GM12878 (cell line): ENCODE measurements around the gene MORC3. TPM values are rescaled to one million over a fixed set of nuclear protein-coding genes. Genes with fewer than 3 reads are reported as not detected.
A peak's percentile ranks its signal among the peaks of the same experiment; 100 is the strongest.

Experiments
- ATAC-seq: fragments of 200-7000 bp; cut with Tn5 transposase; 3 replicates; pipeline ENCODE4 v1.9.1; 2020; ENCODE audit warnings: mild to moderate bottlenecking, moderate library complexity
- BruUV-seq: library from RNA; stranded (reverse); fragments of 400-500 nt; replicated peaks from 2 replicates; lab custom pipeline; 2021; lab: Mats Ljungman, UMichigan
- CTCF ChIA-PET: fragments of 300-600 bp; sonication (Branson Sonifier 250); formaldehyde crosslinking; extraction: SDS; loops from one replicate; lab custom pipeline; 2021; ENCODE audit warnings: inconsistent platforms; lab: Yijun Ruan, JAX
- POLR2A ChIA-PET: fragments of 350-600 bp; formaldehyde crosslinking; extraction: SDS; loops from one replicate; lab custom pipeline; 2021; ENCODE audit warnings: inconsistent platforms; lab: Charles Lee
- RAD21 ChIA-PET: fragments of 300-600 bp; sonication (Branson Sonifier 250); formaldehyde crosslinking; loops from one replicate; lab custom pipeline; 2023; ENCODE audit warnings: antibody characterized with exemption; ENCODE audit not compliant: unreplicated experiment; lab: Charles Lee
- SMC1A ChIA-PET: fragments of 300-600 bp; sonication (Branson Sonifier 250); formaldehyde crosslinking; loops from one replicate; lab custom pipeline; 2023; ENCODE audit not compliant: unreplicated experiment, uncharacterized antibody; lab: Charles Lee
- DNase-seq: peaks from one replicate; pipeline ENCODE4 v3.0.0-alpha.2; 2011; ENCODE audit warnings: low read depth, low spot score
- FAIRE-seq: peaks from 3 replicates; lab custom pipeline; 2011; peaks lifted over from hg19 to GRCh38; lab: Jason Lieb, UNC
- H2AFZ ChIP-seq: 2 replicates; pipeline ENCODE4 v1.6.0; 2011; ENCODE audit warnings: low read depth, low read length, control low read depth; ENCODE audit not compliant: control insufficient read depth
- H3K27ac ChIP-seq: 2 replicates; pipeline ENCODE4 v1.5.1; 2011; ENCODE audit warnings: control low read depth; ENCODE audit not compliant: control insufficient read depth, insufficient read depth
- H3K27me3 ChIP-seq, 2 experiments: replicated peaks in 1 of 2; 2 replicates each; pipeline versions ENCODE4 v1.6.0 to v1.6.1; 2011; ENCODE audit warnings: low read length in 1 of 2; ENCODE audit not compliant: control insufficient read depth in 2 of 2, insufficient read depth in 2 of 2
- H3K36me3 ChIP-seq, 2 experiments: 2 replicates each; pipeline ENCODE4 v1.5.1; 2011; ENCODE audit warnings: low read length in 1 of 2; ENCODE audit not compliant: control insufficient read depth in 2 of 2, insufficient read depth in 2 of 2
- H3K4me1 ChIP-seq: 2 replicates; pipeline ENCODE4 v1.6.1; 2011; ENCODE audit warnings: mild to moderate bottlenecking, low read length, moderate library complexity, mixed read lengths; ENCODE audit not compliant: control insufficient read depth, insufficient read depth
- H3K4me2 ChIP-seq: 2 replicates; pipeline ENCODE4 v1.6.0; 2011; ENCODE audit warnings: control low read depth; ENCODE audit not compliant: control insufficient read depth, insufficient read depth
- H3K4me3 ChIP-seq: fragments of 200-600 bp; sonication (generic); 2 replicates; pipeline ENCODE4 v1.5.1; 2016
- H3K79me2 ChIP-seq: 2 replicates; pipeline ENCODE4 v1.6.0; 2011; ENCODE audit warnings: low read length; ENCODE audit not compliant: control insufficient read depth, insufficient read depth
- H3K9ac ChIP-seq: 2 replicates; pipeline ENCODE4 v1.8.0; 2011; ENCODE audit warnings: low read length, control low read depth, mixed read lengths; ENCODE audit not compliant: control insufficient read depth, insufficient read depth
- H3K9me3 ChIP-seq: replicated peaks from 3 replicates; pipeline ENCODE4 v1.5.1; 2011; ENCODE audit warnings: mild to moderate bottlenecking, low read length; ENCODE audit not compliant: control insufficient read depth, insufficient read depth
- H4K20me1 ChIP-seq: 2 replicates; pipeline ENCODE4 v1.6.0; 2011; ENCODE audit not compliant: control insufficient read depth, insufficient read depth
- ATF3 ChIP-seq: IDR thresholded peaks from 2 replicates; pipeline ENCODE4 v1.6.1; 2011; ENCODE audit warnings: low read depth, mild to moderate bottlenecking, low read length, moderate library complexity, borderline replicate concordance; ENCODE audit errors: extremely low read depth
- CEBPZ ChIP-seq: fragments of 150-350 bp; IDR thresholded peaks from 2 replicates; pipeline ENCODE4 v1.6.1; 2016; ENCODE audit warnings: low read depth, low read length
- ELK1 ChIP-seq: IDR thresholded peaks from 2 replicates; pipeline ENCODE4 v1.6.1; 2012; ENCODE audit warnings: low read depth, low read length, improper control_type of control experiment
- JUNB ChIP-seq: IDR thresholded peaks from 2 replicates; pipeline ENCODE4 v1.6.1; 2016; ENCODE audit warnings: antibody characterized with exemption, mild to moderate bottlenecking
- MXI1 ChIP-seq: fragments of 150-350 bp; IDR thresholded peaks from 2 replicates; pipeline ENCODE4 v1.6.1; 2011; ENCODE audit warnings: low read depth, mild to moderate bottlenecking, inconsistent platforms, low read length, improper control_type of control experiment
- NFXL1 ChIP-seq: fragments of 450-650 bp; IDR thresholded peaks from 2 replicates; pipeline ENCODE4 v1.6.1; 2017; ENCODE audit warnings: antibody characterized with exemption, mild to moderate bottlenecking, borderline replicate concordance
- NR2C1 ChIP-seq: fragments of 450-650 bp; IDR thresholded peaks from 2 replicates; pipeline ENCODE4 v1.6.1; 2017; ENCODE audit warnings: antibody characterized with exemption, mild to moderate bottlenecking, moderate library complexity
- NR2F1 ChIP-seq: fragments of 450-650 bp; conservative IDR thresholded peaks from 2 replicates; pipeline ENCODE4 v1.6.1; 2017; ENCODE audit warnings: mild to moderate bottlenecking
- PAX5 ChIP-seq: IDR thresholded peaks from 2 replicates; pipeline ENCODE4 v1.6.1; 2011; ENCODE audit warnings: low read depth, low read length, borderline replicate concordance
- POLR2A ChIP-seq: IDR thresholded peaks from 2 replicates; pipeline ENCODE4 v1.6.1; 2011; ENCODE audit warnings: low read depth, mild to moderate bottlenecking, low read length
- POU2F2 ChIP-seq: IDR thresholded peaks from 3 replicates; pipeline ENCODE4 v1.6.1; 2011; ENCODE audit warnings: low read depth, mild to moderate bottlenecking, low read length, borderline replicate concordance
- STAT1 ChIP-seq: fragments of 450-650 bp; conservative IDR thresholded peaks from 2 replicates; pipeline ENCODE4 v1.6.1; 2014; ENCODE audit warnings: antibody characterized with exemption, mild to moderate bottlenecking
- USF1 ChIP-seq: IDR thresholded peaks from 2 replicates; pipeline ENCODE4 v1.6.1; 2011; ENCODE audit warnings: borderline replicate concordance, low read depth, mild to moderate bottlenecking, moderate library complexity, mixed read lengths, low read length; ENCODE audit not compliant: insufficient read depth; ENCODE audit errors: extremely low read length
- WRNIP1 ChIP-seq: IDR thresholded peaks from 2 replicates; pipeline ENCODE4 v1.6.1; 2011; ENCODE audit warnings: low read depth, low read length, improper control_type of control experiment, borderline replicate concordance
- ZBTB40 ChIP-seq: fragments of 450-650 bp; IDR thresholded peaks from 2 replicates; pipeline ENCODE4 v1.6.1; 2016; ENCODE audit warnings: mild to moderate bottlenecking, moderate library complexity, borderline replicate concordance
- WGBS: methylation state at CpG from one replicate; pipeline ENCODE4 v1.1.6; 2016; ENCODE audit warnings: low lambda C conversion rate; ENCODE audit not compliant: insufficient replicate concordance, insufficient coverage; ENCODE audit errors: missing lambda C conversion rate; 5-methylcytosine and 5-hydroxymethylcytosine counted together
- in situ Hi-C: fragments of 300-500 bp; cut with MboI; formaldehyde crosslinking; loops from 9 replicates; pipeline ENCODE4 v1.14.3; 2018; ENCODE audit warnings: mixed read lengths
- intact Hi-C: fragments of 100-400 bp; cut with micrococcal nuclease; formaldehyde crosslinking; loops from one replicate; pipeline ENCODE4 v1.14.2; 2022; ENCODE audit not compliant: unreplicated experiment
- polyA plus RNA-seq, 11 experiments: library from polyadenylated mRNA; depleted of rRNA in 4 of 11; unstranded in 6 of 11; stranded (reverse) in 5 of 11; fragments of >200 nt; fragmentation: Nextera tagmentation in 4 of 11; fragmentation: Illumina TruSeq in 1 of 11; extraction: Ambion mirVana in 4 of 11; extraction: Trizol in 1 of 11; gene quantifications; 1 replicate in 1 of 11; 2 replicates in 10 of 11; pipeline versions ENCODE4 v1.2.1 to v1.2.3, GENCODE V29; 2011 to 2016; ENCODE audit warnings: inconsistent platforms in 2 of 11, missing spikeins in 2 of 11, low read depth in 1 of 11
- total RNA-seq, 4 experiments: library from RNA; depleted of rRNA in 3 of 4; stranded (reverse); fragments of >200 nt in 3 of 4; fragmentation: Illumina TruSeq in 1 of 4; extraction: Trizol in 1 of 4; gene quantifications; 2 replicates each; pipeline versions ENCODE4 v1.2.1 to v1.2.3, GENCODE V29; 2013 to 2021

Gene MORC3
- total and polyA plus RNA-seq, 10 of the 15 experiments (the other 5 are each of a cell fraction or from before 2014, with no cell fraction given): 5.5 to 29.9 (median 16.3) TPM

- BruUV-seq: no TSS peak
- POLR2A ChIA-PET: interaction anchor here (0.6 to 1.7 kb wide), 2 partner anchors 62 to 1070 kb away, joined by 4 to 7 read pairs; no protein-coding TSS in a partner anchor
- TF ChIP-seq NR2F1 (no peak), NR2C1 (no peak), CEBPZ (no peak), USF1 (no peak), JUNB (no peak), ELK1 (no peak), NFXL1 (no peak), POLR2A (no peak), MXI1 (no peak), STAT1 (no peak), PAX5 (no peak), ATF3 (no peak), POU2F2 (no peak), ZBTB40 (no peak), WRNIP1 (no peak)
Measured at GRCh38 chr21:36384885-36385232, 64.9 kb downstream of the MORC3 start.

More at GRCh38 chr21:36384885-36385232, 64.9 kb downstream of the MORC3 start:
- H3K9me3 ChIP-seq: no peaks in the 10 kb centered on the region
- intact Hi-C loops: loop anchor here (5.0 kb wide), 1 partner anchor 233 kb away; no protein-coding TSS in a partner anchor
- H3K4me2 ChIP-seq: peak overlapping the region; percentile 15; the same call in 1 of the 2 replicates
- SMC1A ChIA-PET: interaction anchor here (2.0 kb wide), 1 partner anchor 8 kb away, joined by 5 read pairs; no protein-coding TSS in a partner anchor
- 0 out of 4 replicates have a peak, but pooled peaks cover 0 to 3% of the 10 kb centered on the region in 2 experiments for H3K36me3 ChIP-seq
- H4K20me1 ChIP-seq: no peaks in the 10 kb centered on the region
- DNase-seq (no peak), FAIRE-seq (no peak), ATAC-seq (peak; percentile 10)
- no peaks in the 10 kb centered on the region for H3K27me3 ChIP-seq
- in situ Hi-C loops: no loop called here
- no peak overlapping the region for H3K27ac ChIP-seq
- CTCF ChIA-PET: no interaction called here
- no peak overlapping the region for H3K4me3 ChIP-seq
- H3K79me2 ChIP-seq: peaks cover 4% of the 10 kb centered on the region; the same call in 1 of the 2 replicates
- H2AFZ ChIP-seq: peak overlapping the region; percentile 34; the same call in 1 of the 2 replicates
- 48% methylated on average over 8 of the region's 8 CpGs for WGBS
- no peak overlapping the region for H3K9ac ChIP-seq
- RAD21 ChIA-PET: no interaction called here
- H3K4me1 ChIP-seq: no peaks in the 10 kb centered on the region; the same call in 1 of the 2 replicates
